Measurements from ENCODE around the gene NPIPA1. TPM values are rescaled to one million over a fixed set of nuclear protein-coding genes. Genes with fewer than 3 reads are reported as not detected.
"Not testable (repeated sequence)": the region's sequence is repeated elsewhere in the genome, so short reads cannot be mapped to it uniquely, and the experiment has no call there.

The NPIPA1 gene
- total RNA-seq, 2 donors from 2014 or later, result 38.1 to 46.8 TPM

DNA sequence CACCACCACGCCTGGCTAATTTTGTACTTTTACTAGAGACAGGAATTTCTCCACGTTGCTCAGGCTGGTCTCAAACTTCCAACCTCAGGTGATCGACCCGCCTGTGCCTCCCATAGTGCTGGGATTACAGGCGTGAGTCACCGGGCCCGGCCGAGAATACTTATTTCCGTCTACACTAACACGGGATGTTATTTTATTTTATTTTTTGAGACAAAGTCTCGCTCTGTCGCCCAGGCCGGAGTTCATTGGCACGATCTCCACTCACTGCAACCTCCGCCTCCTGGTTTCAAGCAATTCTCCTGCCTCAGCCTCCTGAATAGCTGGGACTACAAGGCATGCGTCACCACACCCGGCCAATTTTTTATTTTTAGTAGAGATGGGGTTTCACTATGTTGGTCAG is 28.1 kb downstream of the NPIPA1 start:
- ATAC-seq (no peak), DNase-seq (no peak)
- TF ChIP-seq, protein P1, sequence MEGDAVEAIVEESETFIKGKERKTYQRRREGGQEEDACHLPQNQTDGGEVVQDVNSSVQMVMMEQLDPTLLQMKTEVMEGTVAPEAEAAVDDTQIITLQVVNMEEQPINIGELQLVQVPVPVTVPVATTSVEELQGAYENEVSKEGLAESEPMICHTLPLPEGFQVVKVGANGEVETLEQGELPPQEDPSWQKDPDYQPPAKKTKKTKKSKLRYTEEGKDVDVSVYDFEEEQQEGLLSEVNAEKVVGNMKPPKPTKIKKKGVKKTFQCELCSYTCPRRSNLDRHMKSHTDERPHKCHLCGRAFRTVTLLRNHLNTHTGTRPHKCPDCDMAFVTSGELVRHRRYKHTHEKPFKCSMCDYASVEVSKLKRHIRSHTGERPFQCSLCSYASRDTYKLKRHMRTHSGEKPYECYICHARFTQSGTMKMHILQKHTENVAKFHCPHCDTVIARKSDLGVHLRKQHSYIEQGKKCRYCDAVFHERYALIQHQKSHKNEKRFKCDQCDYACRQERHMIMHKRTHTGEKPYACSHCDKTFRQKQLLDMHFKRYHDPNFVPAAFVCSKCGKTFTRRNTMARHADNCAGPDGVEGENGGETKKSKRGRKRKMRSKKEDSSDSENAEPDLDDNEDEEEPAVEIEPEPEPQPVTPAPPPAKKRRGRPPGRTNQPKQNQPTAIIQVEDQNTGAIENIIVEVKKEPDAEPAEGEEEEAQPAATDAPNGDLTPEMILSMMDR (IDR thresholded peaks at IDR 0.05), result no peak
- no peak for TF ChIP-seq POLR2A (IDR thresholded peaks at IDR 0.05)
- Histone ChIP-seq H3K9me3 (no peaks in the 10 kb centered on the region), H3K36me3 (replicated peaks in 1 of 2; ENCODE audit: insufficient read depth in 1 of 2, low read depth in 2 of 2) (no peaks in the 10 kb centered on the region), H3K27ac (no peak overlapping the region), H3K27me3 (no peaks in the 10 kb centered on the region), H3K4me3 (no peak overlapping the region), H3K4me1 (peaks cover 8% of the 10 kb centered on the region)
- intact Hi-C loops (cut with DNase I), result no loop called here
- WGBS, 2 donors, result 90 to 91% methylated on average over 17 of the region's 17 CpGs

DNA sequence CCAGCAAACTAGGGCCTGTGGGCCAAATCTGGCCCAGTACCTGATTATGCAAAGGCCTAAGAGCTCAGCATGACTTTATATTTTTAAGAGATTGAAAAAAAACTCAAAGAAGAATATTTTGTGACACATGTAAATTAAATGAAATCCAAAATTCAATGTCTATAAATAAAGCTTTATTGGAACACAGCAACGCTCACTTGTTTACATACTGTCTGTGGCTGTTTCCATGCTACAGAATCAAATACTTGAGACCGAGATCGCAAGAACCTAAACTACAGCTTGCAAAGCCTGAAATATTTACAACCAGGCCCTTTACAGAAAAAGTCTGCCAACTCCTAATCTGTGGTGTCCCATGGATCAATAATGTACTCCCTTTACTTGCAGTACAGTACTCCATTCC is 32.6 kb downstream of the NPIPA1 start:
- H3K4me1 ChIP-seq; intact Hi-C loops (cut with DNase I); H3K27me3 ChIP-seq; H3K36me3 ChIP-seq (replicated peaks in 1 of 2; ENCODE audit: insufficient read depth in 1 of 2, low read depth in 2 of 2); H3K4me3 ChIP-seq; DNase-seq; H3K27ac ChIP-seq; ATAC-seq; H3K9me3 ChIP-seq: not testable (repeated sequence)
- 93 to 96% methylated on average over 3 of the region's 3 CpGs for WGBS, 2 donors

DNA sequence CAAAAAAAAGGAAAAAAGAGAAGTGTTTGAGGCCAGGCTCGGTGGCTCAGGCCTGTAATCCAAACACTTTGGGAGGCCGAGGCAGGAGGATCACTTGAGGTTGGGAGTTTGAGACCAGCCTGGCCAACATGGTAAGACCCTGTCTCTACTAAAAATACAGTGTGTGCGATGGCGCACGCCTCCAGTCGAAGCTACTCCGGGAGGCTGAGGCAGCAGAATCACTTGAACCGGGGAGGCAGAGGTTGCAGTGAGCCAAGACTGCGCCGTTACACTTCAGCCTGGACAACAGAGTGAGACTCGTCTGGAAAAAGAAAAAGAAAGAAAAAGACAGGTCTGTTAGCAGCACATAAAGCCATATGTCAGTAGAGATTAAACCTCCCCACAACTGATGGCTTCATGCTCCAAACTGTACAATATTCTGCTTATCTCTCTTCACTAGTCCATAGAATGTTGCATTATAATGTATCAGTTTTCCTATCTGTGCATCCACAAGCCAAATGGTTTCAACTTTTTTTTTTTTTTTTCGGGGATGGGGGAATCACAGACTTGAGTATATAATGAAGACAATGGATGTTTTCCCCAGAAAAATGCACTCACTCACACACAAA is 34.5 kb downstream of the NPIPA1 start:
- 89 to 90% methylated on average over 12 of the region's 12 CpGs for WGBS, 2 donors
- ATAC-seq; H3K36me3 ChIP-seq (replicated peaks in 1 of 2; ENCODE audit: insufficient read depth in 1 of 2, low read depth in 2 of 2); H3K9me3 ChIP-seq; DNase-seq; intact Hi-C loops (cut with DNase I); H3K4me3 ChIP-seq; H3K27me3 ChIP-seq; H3K27ac ChIP-seq; H3K4me1 ChIP-seq: not testable (repeated sequence)

DNA sequence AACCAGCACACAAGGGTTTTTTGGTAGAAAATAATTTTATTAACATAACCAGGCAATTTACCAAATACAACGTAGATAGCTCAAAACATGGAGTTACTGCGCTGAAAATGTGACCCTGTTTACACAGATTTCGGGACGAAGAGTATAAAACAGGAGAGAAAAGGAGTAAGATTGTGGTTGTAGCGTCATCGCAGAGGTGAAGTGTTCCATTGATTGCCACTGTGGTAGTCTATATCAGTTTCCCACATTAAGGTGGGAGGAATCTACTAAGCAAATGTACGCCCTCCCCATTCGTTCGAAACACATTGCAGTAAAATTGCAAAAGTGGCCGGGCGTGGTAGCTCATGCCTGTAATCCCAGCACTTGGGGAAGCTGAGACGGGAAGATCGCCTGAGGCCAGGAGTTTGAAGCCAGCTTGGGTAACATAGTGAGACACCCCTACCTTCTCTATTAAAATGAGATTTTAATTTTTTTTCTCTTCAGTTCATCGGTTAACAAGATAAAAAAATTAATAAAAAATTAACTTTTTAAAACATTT is 36.6 kb downstream of the NPIPA1 start:
- H3K36me3 ChIP-seq (replicated peaks in 1 of 2; ENCODE audit: insufficient read depth in 1 of 2, low read depth in 2 of 2); ATAC-seq; DNase-seq; H3K27me3 ChIP-seq; intact Hi-C loops (cut with DNase I); H3K4me3 ChIP-seq; H3K9me3 ChIP-seq: not testable (repeated sequence)
- Histone ChIP-seq H3K27ac (peak overlapping the region in 3 of 4 donors; percentile 95 to 99 (median 98)), H3K4me1 (peaks cover 27% of the 10 kb centered on the region)
- WGBS, 2 donors, result 28 to 31% methylated on average over 14 of the region's 14 CpGs

DNA sequence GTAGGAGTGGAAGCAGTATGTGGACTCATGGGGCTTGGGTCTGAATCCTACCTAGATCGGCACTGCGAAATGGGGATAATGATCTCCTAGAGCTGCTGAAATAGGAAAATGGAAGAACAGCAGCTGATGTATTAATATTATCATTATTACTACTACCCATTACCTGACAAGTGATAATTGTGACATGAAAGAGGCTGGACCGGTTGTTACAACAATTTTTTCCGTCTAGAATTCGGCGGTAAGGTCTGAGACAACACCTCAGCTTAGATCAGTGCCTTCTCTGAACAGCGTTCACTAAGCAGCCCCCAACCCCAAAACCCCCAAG is 37.0 kb downstream of the NPIPA1 start:
- H3K27ac ChIP-seq, result peak overlapping the region; percentile 90 to 99 (median 96)
- H3K27me3 ChIP-seq; DNase-seq; intact Hi-C loops (cut with DNase I); H3K9me3 ChIP-seq; ATAC-seq; H3K36me3 ChIP-seq (replicated peaks in 1 of 2; ENCODE audit: insufficient read depth in 1 of 2, low read depth in 2 of 2): not testable (repeated sequence)
- peaks cover 31% of the 10 kb centered on the region for H3K4me1 ChIP-seq
- WGBS, 2 donors, result 1 to 3% methylated on average over 7 of the region's 7 CpGs
- peak overlapping the region; percentile 22 to 96 for H3K4me3 ChIP-seq

DNA sequence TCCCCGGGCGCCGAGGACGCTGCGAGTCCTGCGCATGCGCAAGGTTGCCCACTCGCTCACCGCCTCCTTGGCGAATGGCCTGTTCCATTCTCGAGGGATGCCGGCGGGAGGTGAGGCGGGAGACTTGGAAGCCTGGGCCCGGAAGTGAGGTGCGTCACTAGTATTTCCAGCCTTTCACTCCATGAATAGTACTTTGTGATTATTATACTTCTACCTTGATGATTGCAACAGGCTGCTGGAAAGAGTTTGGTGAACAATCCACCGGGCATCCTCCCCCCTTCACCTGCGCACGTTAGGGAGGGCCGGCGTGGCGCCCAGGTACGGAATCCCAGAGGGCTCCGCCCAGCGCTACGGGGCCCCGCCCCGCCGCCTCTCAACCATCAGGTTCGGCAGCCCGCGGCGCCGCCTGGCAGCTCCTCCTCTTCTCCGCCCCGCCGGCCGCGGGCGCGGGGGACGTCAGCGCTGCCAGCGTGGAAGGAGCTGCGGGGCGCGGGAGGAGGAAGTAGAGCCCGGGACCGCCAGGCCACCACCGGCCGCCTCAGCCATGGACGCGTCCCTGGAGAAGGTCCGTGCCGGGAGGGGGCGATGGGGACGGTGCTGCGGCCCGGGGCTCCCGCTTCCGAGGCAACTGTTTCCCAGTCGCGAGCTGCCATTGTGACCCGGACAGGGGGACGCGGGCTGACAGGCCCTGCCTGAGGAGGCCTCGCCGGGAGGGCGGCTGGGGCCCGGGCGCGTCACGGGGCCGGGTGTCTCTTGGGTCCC is 37.6 kb downstream of the NPIPA1 start, which contains the start of gene PDXDC1:
Gene PDXDC1, plus strand, starts transcription at position 371 of the 762 bp plus-strand sequence. Its CDS starts 174 bp downstream, at position 545.
- H3K9me3 ChIP-seq; H3K27me3 ChIP-seq; H3K36me3 ChIP-seq (replicated peaks in 1 of 2; ENCODE audit: insufficient read depth in 1 of 2, low read depth in 2 of 2); intact Hi-C loops (cut with DNase I): not testable (repeated sequence)
- peaks cover 37% of the 10 kb centered on the region for H3K4me1 ChIP-seq
- H3K4me3 ChIP-seq, result peak within 1 kb of the TSS; percentile 96 to 97
- TF ChIP-seq, protein P1 (IDR thresholded peaks at IDR 0.05), result peak in 2 of 7 experiments; percentile 4 to 5
- TF ChIP-seq POLR2A (IDR thresholded peaks at IDR 0.05), result peak; percentile 87 to 98 (median 96)
- ATAC-seq, result peak; percentile 96
- DNase-seq, result peak; percentile 94 to 99 (median 98)
- WGBS, 2 donors, result 0% methylated on average over 19 to 74 of the region's 74 CpGs
- peak within 1 kb of the TSS; percentile 90 to 99 (median 96) for H3K27ac ChIP-seq
